WERI-Rb-1 (cell line): Measurements from ENCODE around the gene WASHC3.

ENCODE experiments used
- DNase-seq: peaks from one replicate; pipeline ENCODE4 v3.0.0-alpha.2; 2020
- H3K27ac ChIP-seq: fragments of 250-450 bp; sonication (Bioruptor Pico); 2 replicates; pipeline ENCODE4 v1.5.1; 2020; ENCODE audit warnings: mild to moderate bottlenecking, moderate library complexity
- H3K27me3 ChIP-seq: fragments of 250-450 bp; sonication (Bioruptor Pico); 2 replicates; pipeline ENCODE4 v1.5.1; 2021; ENCODE audit warnings: mild to moderate bottlenecking, low read depth, moderate library complexity; ENCODE audit not compliant: insufficient read depth, severe bottlenecking
- H3K36me3 ChIP-seq: fragments of 250-450 bp; sonication (Bioruptor Pico); 2 replicates; pipeline ENCODE4 v1.5.1; 2020; ENCODE audit warnings: mild to moderate bottlenecking, moderate library complexity
- H3K4me3 ChIP-seq: 2 replicates; pipeline ENCODE4 v1.5.1; 2011; ENCODE audit warnings: low read depth, mild to moderate bottlenecking, control low read depth, low read length
- H3K9me3 ChIP-seq: fragments of 250-450 bp; sonication (Bioruptor Pico); 2 replicates; pipeline ENCODE4 v1.5.1; 2021; ENCODE audit warnings: mild to moderate bottlenecking, moderate library complexity; ENCODE audit not compliant: severe bottlenecking
- TF ChIP-seq, protein P1 (sequence below): IDR thresholded peaks from 2 replicates; pipeline ENCODE4 v1.5.1; 2011; ENCODE audit warnings: low read depth, mild to moderate bottlenecking, control low read depth, inconsistent platforms, low read length

Gene WASHC3

DNA sequence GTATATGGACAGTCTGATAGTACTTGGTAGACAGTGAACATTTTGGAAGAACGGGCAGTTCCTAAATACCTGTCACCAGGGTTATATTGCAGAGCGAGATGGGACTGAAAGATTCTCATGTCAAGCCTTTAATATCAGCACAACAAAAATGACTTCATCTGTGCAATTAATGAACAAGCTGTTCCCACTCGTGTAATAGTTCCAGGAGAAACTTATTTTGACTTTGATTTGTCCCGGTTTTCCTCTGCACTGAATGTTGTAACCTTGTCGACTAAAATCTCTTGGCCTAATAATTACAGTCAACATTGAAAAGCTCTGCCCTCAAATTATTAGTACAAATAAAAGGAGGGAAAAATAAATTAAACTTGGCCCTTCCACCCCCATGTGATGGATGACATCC lies 79.5 kb downstream of the WASHC3 start:
- TF ChIP-seq, protein P1, sequence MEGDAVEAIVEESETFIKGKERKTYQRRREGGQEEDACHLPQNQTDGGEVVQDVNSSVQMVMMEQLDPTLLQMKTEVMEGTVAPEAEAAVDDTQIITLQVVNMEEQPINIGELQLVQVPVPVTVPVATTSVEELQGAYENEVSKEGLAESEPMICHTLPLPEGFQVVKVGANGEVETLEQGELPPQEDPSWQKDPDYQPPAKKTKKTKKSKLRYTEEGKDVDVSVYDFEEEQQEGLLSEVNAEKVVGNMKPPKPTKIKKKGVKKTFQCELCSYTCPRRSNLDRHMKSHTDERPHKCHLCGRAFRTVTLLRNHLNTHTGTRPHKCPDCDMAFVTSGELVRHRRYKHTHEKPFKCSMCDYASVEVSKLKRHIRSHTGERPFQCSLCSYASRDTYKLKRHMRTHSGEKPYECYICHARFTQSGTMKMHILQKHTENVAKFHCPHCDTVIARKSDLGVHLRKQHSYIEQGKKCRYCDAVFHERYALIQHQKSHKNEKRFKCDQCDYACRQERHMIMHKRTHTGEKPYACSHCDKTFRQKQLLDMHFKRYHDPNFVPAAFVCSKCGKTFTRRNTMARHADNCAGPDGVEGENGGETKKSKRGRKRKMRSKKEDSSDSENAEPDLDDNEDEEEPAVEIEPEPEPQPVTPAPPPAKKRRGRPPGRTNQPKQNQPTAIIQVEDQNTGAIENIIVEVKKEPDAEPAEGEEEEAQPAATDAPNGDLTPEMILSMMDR, result no peak
- H3K36me3 ChIP-seq, result no peaks in the 10 kb centered on the region

DNA sequence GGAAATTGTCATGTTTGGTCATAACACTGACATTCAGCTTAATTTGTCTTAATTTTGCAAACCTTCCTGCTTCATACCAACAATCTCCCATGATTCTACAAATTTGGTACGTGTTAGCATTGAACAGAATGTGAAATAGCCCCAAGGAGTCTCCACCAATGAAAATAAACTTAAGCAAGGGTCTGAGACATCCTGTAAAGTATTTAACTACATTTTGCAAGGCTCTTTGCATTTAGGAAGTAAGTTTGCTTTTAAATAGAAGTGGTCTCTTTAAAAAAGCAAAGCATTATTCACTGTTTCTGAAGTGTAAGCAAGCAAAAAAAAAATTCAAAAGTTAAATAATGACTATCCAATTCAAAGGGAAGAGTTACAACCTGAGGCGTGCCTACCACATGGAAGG lies 79.9 kb downstream of the WASHC3 start:
- TF ChIP-seq, protein P1, result no peak
- Histone ChIP-seq H3K36me3 (no peaks in the 10 kb centered on the region), H3K27ac (no peak overlapping the region), H3K27me3 (no peaks in the 10 kb centered on the region), H3K9me3 (no peaks in the 10 kb centered on the region), H3K4me3 (no peak overlapping the region)
- DNase-seq, result no peak

More for the DNA sequence above, 79.5 kb downstream of the WASHC3 start:
- Histone ChIP-seq H3K4me3 (no peak overlapping the region), H3K9me3 (no peaks in the 10 kb centered on the region), H3K27me3 (no peaks in the 10 kb centered on the region), H3K27ac (no peak overlapping the region)
- DNase-seq, result no peak

DNA sequence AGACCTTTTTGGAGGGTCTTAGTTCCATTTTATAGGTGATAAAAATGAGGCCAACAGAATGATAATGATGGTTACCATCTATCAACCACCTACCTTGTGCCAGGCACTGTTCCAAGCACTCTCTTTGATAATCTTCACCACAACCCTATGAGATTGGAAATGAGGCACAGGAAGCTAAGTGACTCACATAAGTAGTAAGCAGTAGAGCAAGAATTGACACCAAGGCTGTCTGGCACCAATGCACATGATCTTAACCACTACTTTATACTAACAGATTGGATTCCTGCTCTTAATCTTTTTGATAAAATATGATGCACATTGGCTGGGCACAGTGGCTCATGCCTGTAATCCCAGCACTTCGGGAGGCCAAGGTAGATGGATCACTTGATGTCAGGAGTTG lies 93.0 kb downstream of the WASHC3 start:
- DNase-seq, result no peak
- TF ChIP-seq, protein P1, result no peak
- H3K27me3 ChIP-seq, result no peaks in the 10 kb centered on the region
- H3K36me3 ChIP-seq, result no peaks in the 10 kb centered on the region
- H3K9me3 ChIP-seq, result no peaks in the 10 kb centered on the region
- H3K27ac ChIP-seq, result no peak overlapping the region
- no peak overlapping the region for H3K4me3 ChIP-seq

DNA sequence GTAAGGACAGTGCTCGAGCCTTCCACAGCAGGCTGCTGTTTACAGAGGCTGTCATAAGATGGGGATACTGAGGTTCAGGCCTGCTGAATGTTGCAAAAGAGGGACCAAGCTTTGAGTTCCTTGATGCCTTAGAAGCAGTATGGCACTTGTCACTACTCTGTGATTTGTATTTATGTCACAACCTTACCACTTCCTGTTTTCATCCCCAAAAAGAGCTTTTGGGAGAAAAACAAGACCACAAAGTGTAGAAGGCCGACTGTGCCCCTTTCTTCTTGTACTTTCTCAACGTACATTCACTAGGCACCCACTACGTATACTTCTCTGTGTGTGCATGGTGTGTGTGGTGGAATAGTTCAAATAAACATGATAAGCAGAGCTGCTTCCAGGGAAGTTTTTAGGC lies 94.3 kb downstream of the WASHC3 start:
- no peaks in the 10 kb centered on the region for H3K36me3 ChIP-seq
- H3K4me3 ChIP-seq, result no peak overlapping the region
- H3K27me3 ChIP-seq, result no peaks in the 10 kb centered on the region
- H3K27ac ChIP-seq, result no peak overlapping the region
- H3K9me3 ChIP-seq, result no peaks in the 10 kb centered on the region
- TF ChIP-seq, protein P1, result no peak
- DNase-seq, result no peak

DNA sequence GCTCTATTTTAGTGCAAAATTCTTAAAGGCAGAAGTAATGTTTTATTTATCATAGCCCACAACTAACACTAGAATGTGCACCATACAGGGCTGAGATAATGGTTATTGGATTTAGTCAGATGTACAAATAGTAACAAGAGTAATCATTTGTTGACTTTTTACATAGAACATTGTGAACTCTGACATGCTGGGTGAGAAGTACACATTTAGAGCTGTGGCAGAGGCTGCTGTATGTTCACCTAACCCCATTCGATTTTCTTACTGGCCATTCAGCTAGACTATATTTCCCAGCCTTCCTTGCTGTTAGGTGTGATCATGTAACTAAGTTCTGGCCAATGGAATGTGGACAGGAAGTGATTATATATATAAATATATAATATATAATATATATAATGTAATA lies 95.3 kb downstream of the WASHC3 start:
- Histone ChIP-seq H3K36me3 (no peaks in the 10 kb centered on the region), H3K27ac (no peak overlapping the region), H3K9me3 (no peaks in the 10 kb centered on the region), H3K27me3 (no peaks in the 10 kb centered on the region), H3K4me3 (no peak overlapping the region)
- no peak for DNase-seq
- TF ChIP-seq, protein P1, result no peak

DNA sequence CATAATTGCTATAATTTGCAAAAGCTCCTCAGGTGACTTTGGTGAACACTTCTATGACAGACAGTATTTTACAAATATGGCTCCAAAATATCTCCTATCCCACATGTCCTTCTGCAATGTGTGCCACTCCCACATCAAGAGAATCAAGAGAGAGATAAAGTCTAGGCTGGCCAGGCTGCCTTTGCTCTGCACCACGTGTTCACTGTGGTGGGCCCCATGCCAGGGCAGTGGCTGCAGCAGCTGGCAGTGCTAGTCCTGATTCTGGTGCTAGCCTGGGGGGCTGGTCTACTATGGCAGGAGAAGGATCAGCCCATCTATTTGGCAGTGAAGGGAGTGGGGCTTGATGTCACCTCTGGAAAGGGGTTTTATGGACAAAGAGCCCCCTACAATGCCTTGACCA lies 98.1 kb downstream of the WASHC3 start:
- Histone ChIP-seq H3K27ac (no peak overlapping the region), H3K9me3 (no peaks in the 10 kb centered on the region), H3K4me3 (no peak overlapping the region), H3K36me3 (no peaks in the 10 kb centered on the region), H3K27me3 (no peaks in the 10 kb centered on the region)
- no peak for DNase-seq
- TF ChIP-seq, protein P1, result no peak
